HCT116 (cell line): Measurements from ENCODE around the gene PVR. TPM values are rescaled to one million over a fixed set of nuclear protein-coding genes. Genes with fewer than 3 reads are reported as not detected.

ENCODE experiments used
- ATAC-seq: fragments of 200-7000 bp; cut with Tn5 transposase; 2 replicates; pipeline ENCODE4 v1.9.1; 2020; ENCODE audit warnings: mild to moderate bottlenecking, moderate library complexity
- BruUV-seq: library from RNA; stranded (reverse); fragments of 400-500 nt; replicated peaks from 2 replicates; lab custom pipeline; 2021; lab: Mats Ljungman, UMichigan
- CTCF ChIA-PET: fragments of 300-600 bp; sonication (Branson Sonifier 250); formaldehyde crosslinking; loops from one replicate; lab custom pipeline; 2021; ENCODE audit warnings: antibody characterized with exemption; lab: Charles Lee
- POLR2A ChIA-PET: fragments of 300-600, 350-600 bp; sonication (Branson Sonifier 250); formaldehyde crosslinking; loops from one replicate; lab custom pipeline; 2021; ENCODE audit warnings: antibody characterized with exemption; lab: Charles Lee
- RAD21 ChIA-PET, 2 experiments: fragments of 300-600 bp; sonication (Branson Sonifier 250); formaldehyde crosslinking; loops; one replicate each; lab custom pipeline; 2023; ENCODE audit warnings: low total read pairs in 2 of 2; ENCODE audit not compliant: uncharacterized antibody in 2 of 2, unreplicated experiment in 2 of 2, low non-redundant PET in 1 of 2; lab: Charles Lee
- DNase-seq: peaks from one replicate; pipeline ENCODE4 v3.0.0-alpha.2; 2010; ENCODE audit warnings: low read depth, low spot score
- H2AFZ ChIP-seq: fragments of 200-600 bp; shearing (Covaris generic), sonication (generic); 2 replicates; pipeline ENCODE4 v1.6.1; 2017; ENCODE audit warnings: low read depth, mixed run types, mixed read lengths, antibody characterized with exemption, low read length; ENCODE audit not compliant: poor library complexity, severe bottlenecking
- H3K27ac ChIP-seq: 2 replicates; pipeline ENCODE4 v1.5.1; 2012; ENCODE audit warnings: low read depth, low read length
- H3K27me3 ChIP-seq: fragments of 200-600 bp; sonication (generic); 2 replicates; pipeline ENCODE4 v1.6.1; 2016; ENCODE audit warnings: mixed run types, low read length, mixed read lengths; ENCODE audit not compliant: insufficient read depth
- H3K36me3 ChIP-seq, 2 experiments: fragments of 200-500 bp in 1 of 2; fragments of 200-600 bp in 1 of 2; sonication (Bioruptor generic) in 1 of 2; sonication (generic) in 1 of 2; 2 replicates each; pipeline versions ENCODE4 v1.5.1 to v1.6.1; 2014 to 2016; ENCODE audit warnings: low read length in 2 of 2, inconsistent platforms in 1 of 2, mixed read lengths in 1 of 2, mixed run types in 1 of 2; ENCODE audit not compliant: insufficient read depth in 2 of 2, control insufficient read depth in 1 of 2
- H3K4me1 ChIP-seq, 2 experiments: fragments of 200-600 bp in 1 of 2; sonication (generic) in 1 of 2; 2 replicates each; pipeline versions ENCODE4 v1.5.1 to v1.6.1; 2012 to 2017; ENCODE audit warnings: low read length in 2 of 2, inconsistent platforms in 1 of 2, mild to moderate bottlenecking in 1 of 2, mixed read lengths in 1 of 2, mixed run types in 1 of 2, moderate library complexity in 1 of 2; ENCODE audit not compliant: insufficient read depth in 2 of 2, control insufficient read depth in 1 of 2
- H3K4me2 ChIP-seq: fragments of 200-600 bp; sonication (generic); 2 replicates; pipeline ENCODE4 v1.6.1; 2017; ENCODE audit warnings: mixed run types, low read length, mixed read lengths
- H3K4me3 ChIP-seq, 2 experiments: fragments of 200-600 bp in 1 of 2; sonication (generic) in 1 of 2; replicated peaks in 1 of 2; 2 replicates each; pipeline ENCODE4 v1.5.1; 2011 to 2016; ENCODE audit warnings: low read length in 2 of 2, control low read depth in 1 of 2, low read depth in 1 of 2, mild to moderate bottlenecking in 1 of 2, mixed read lengths in 1 of 2, mixed run types in 1 of 2
- H3K79me2 ChIP-seq: fragments of 200-600 bp; sonication (generic); 2 replicates; pipeline ENCODE4 v1.6.1; 2017; ENCODE audit warnings: mild to moderate bottlenecking, mixed run types, low read length, moderate library complexity, mixed read lengths; ENCODE audit not compliant: insufficient read depth
- H3K9ac ChIP-seq: fragments of 200-600 bp; sonication (generic); 2 replicates; pipeline ENCODE4 v1.6.1; 2016; ENCODE audit warnings: low read length, mixed read lengths
- H3K9me2 ChIP-seq: fragments of 200-600 bp; sonication (generic), shearing (Covaris generic); 2 replicates; pipeline ENCODE4 v1.6.1; 2017; ENCODE audit warnings: mixed run types, mild to moderate bottlenecking, moderate library complexity; ENCODE audit not compliant: insufficient read depth
- H3K9me3 ChIP-seq, 2 experiments: fragments of 200-500 bp in 1 of 2; fragments of 200-600 bp in 1 of 2; sonication (Bioruptor generic) in 1 of 2; sonication (generic) in 1 of 2; 2 replicates each; pipeline ENCODE4 v1.6.1; 2014 to 2017; ENCODE audit warnings: low read length in 2 of 2, mixed read lengths in 2 of 2, inconsistent platforms in 1 of 2, low read depth in 1 of 2, mild to moderate bottlenecking in 1 of 2, mixed run types in 1 of 2, moderate library complexity in 1 of 2; ENCODE audit not compliant: control insufficient read depth in 1 of 2, insufficient read depth in 1 of 2
- H4K20me1 ChIP-seq: fragments of 200-600 bp; sonication (generic), shearing (Covaris generic); 2 replicates; pipeline ENCODE4 v1.6.1; 2017; ENCODE audit warnings: mixed run types, mild to moderate bottlenecking, moderate library complexity; ENCODE audit not compliant: insufficient read depth
- CBX3 ChIP-seq: IDR thresholded peaks from 2 replicates; pipeline ENCODE4 v1.6.1; 2012; ENCODE audit warnings: low read depth
- ELF1 ChIP-seq: IDR thresholded peaks from 2 replicates; pipeline ENCODE4 v1.6.1; 2012; ENCODE audit warnings: low read depth, borderline replicate concordance
- EZH2 ChIP-seq: fragments of 200-600 bp; sonication (generic); IDR thresholded peaks from 2 replicates; pipeline ENCODE4 v1.6.1; 2017; ENCODE audit warnings: antibody characterized with exemption, mixed run types
- FOSL1 ChIP-seq: IDR thresholded peaks from 2 replicates; pipeline ENCODE4 v1.6.1; 2012; ENCODE audit warnings: low read depth
- JUND ChIP-seq: IDR thresholded peaks from 2 replicates; pipeline ENCODE4 v1.6.1; 2012
- POLR2A ChIP-seq: IDR thresholded peaks from 2 replicates; pipeline ENCODE4 v1.7.0; 2011; ENCODE audit warnings: borderline replicate concordance; ENCODE audit not compliant: insufficient read depth, insufficient read length; ENCODE audit errors: extremely low read depth
- POLR2AphosphoS5 ChIP-seq: IDR thresholded peaks from 2 replicates; pipeline ENCODE4 v1.6.1; 2011; ENCODE audit warnings: mild to moderate bottlenecking, low read depth, low read length, moderate library complexity
- SIN3A ChIP-seq: IDR thresholded peaks from 2 replicates; pipeline ENCODE4 v1.6.1; 2012; ENCODE audit warnings: low read depth
- SP1 ChIP-seq: IDR thresholded peaks from 2 replicates; pipeline ENCODE4 v1.6.1; 2012; ENCODE audit warnings: low read depth
- SRF ChIP-seq: IDR thresholded peaks from 2 replicates; pipeline ENCODE4 v1.6.1; 2012; ENCODE audit warnings: low read depth
- ZNF274 ChIP-seq: fragments of 200-500 bp; sonication (Bioruptor generic); IDR thresholded peaks from 2 replicates; pipeline ENCODE4 v1.6.1; 2014; ENCODE audit warnings: mild to moderate bottlenecking, low read depth, low read length, inconsistent platforms
- intact Hi-C: fragments of 100-400 bp; cut with micrococcal nuclease; formaldehyde crosslinking; loops from 2 replicates; pipeline ENCODE4 v1.10.0; 2022
- total RNA-seq: library from RNA; stranded (reverse); gene quantifications from one replicate; pipeline ENCODE4 v1.2.1, GENCODE V29; 2021; ENCODE audit not compliant: unreplicated experiment
- TF ChIP-seq, protein P1 (sequence below): IDR thresholded peaks from 2 replicates; pipeline ENCODE4 v1.6.1; 2012
- TF ChIP-seq, protein P2 (sequence below): IDR thresholded peaks from 2 replicates; pipeline ENCODE4 v1.6.1; 2011; ENCODE audit warnings: mild to moderate bottlenecking, low read length, moderate library complexity; ENCODE audit not compliant: insufficient replicate concordance; ENCODE audit errors: extremely low read depth
- TF ChIP-seq, protein P3 (sequence below): IDR thresholded peaks from 2 replicates; pipeline ENCODE4 v1.6.1; 2012; ENCODE audit warnings: low read depth

The PVR gene
- total RNA-seq, 1 experiment from 2014 or later: 62.0 TPM

DNA sequence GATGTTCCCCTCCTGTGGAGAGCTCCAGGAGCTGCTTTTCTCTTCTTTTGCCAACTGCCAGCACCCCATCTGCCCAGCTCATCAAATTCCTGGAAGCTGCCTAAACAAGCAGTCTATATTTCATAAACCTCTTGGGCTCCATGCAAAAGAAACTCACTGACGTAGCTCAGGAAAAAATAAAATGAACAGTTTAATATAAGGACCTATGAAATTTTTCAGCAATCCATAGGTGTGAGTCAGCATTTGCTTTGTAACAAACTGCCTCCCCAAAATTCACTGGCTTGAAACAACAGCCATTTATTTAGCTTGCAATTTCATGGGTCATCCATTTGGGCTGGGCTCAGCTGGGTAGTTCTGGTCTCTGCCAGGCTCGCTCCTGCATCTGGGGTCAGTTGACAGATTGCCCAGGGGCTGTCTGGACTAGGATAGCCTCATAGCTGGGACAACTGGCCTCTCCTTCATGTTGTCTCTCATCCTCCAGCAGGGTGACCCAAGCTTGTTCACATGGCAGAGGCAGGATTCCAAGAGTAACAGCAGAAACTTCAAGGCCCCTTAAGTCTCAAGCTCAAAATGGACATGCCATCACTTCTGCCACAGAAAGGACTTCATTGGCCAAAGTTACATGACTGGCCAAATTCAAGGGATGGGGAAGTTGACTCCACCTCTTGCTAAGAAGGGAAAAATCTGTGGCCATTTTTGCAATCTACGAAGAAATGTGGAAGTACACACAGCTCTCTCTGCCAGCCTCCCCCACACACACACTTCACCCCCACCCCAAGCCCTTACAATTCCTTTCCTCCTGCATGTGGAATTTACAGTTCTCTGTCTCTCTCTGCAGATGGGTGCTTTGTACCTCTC, 7.9 kb upstream of the PVR start:
- no peak for DNase-seq
- Histone ChIP-seq H3K27ac (no peak overlapping the region), H4K20me1 (no peaks in the 10 kb centered on the region), H3K27me3 (no peaks in the 10 kb centered on the region), H3K79me2 (no peaks in the 10 kb centered on the region), H3K9me2 (no peaks in the 10 kb centered on the region), H3K4me2 (no peak overlapping the region), H2AFZ (no peak overlapping the region), H3K4me1 (peaks cover 0 to 23% of the 10 kb centered on the region in 2 experiments; a peak in 3 of 4 replicates), H3K9ac (no peak overlapping the region), H3K9me3 (no peaks in the 10 kb centered on the region), H3K36me3 (0 out of 4 replicates have a peak, but pooled peaks cover 0 to 4% of the 10 kb centered on the region in 2 experiments), H3K4me3 (no peak overlapping the region)
- no peak for ATAC-seq
- BruUV-seq: no TSS peak
- TF ChIP-seq ZNF274 (no peak), EZH2 (no peak), CBX3 (no peak), SIN3A (no peak), POLR2AphosphoS5 (no peak), POLR2A (no peak), FOSL1 (no peak), ELF1 (no peak), SRF (no peak), JUND (no peak), SP1 (no peak)
- TF ChIP-seq, protein P1, sequence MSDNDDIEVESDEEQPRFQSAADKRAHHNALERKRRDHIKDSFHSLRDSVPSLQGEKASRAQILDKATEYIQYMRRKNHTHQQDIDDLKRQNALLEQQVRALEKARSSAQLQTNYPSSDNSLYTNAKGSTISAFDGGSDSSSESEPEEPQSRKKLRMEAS: no peak
- TF ChIP-seq, protein P2, sequence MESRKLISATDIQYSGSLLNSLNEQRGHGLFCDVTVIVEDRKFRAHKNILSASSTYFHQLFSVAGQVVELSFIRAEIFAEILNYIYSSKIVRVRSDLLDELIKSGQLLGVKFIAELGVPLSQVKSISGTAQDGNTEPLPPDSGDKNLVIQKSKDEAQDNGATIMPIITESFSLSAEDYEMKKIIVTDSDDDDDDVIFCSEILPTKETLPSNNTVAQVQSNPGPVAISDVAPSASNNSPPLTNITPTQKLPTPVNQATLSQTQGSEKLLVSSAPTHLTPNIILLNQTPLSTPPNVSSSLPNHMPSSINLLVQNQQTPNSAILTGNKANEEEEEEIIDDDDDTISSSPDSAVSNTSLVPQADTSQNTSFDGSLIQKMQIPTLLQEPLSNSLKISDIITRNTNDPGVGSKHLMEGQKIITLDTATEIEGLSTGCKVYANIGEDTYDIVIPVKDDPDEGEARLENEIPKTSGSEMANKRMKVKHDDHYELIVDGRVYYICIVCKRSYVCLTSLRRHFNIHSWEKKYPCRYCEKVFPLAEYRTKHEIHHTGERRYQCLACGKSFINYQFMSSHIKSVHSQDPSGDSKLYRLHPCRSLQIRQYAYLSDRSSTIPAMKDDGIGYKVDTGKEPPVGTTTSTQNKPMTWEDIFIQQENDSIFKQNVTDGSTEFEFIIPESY: no peak
- TF ChIP-seq, protein P3, sequence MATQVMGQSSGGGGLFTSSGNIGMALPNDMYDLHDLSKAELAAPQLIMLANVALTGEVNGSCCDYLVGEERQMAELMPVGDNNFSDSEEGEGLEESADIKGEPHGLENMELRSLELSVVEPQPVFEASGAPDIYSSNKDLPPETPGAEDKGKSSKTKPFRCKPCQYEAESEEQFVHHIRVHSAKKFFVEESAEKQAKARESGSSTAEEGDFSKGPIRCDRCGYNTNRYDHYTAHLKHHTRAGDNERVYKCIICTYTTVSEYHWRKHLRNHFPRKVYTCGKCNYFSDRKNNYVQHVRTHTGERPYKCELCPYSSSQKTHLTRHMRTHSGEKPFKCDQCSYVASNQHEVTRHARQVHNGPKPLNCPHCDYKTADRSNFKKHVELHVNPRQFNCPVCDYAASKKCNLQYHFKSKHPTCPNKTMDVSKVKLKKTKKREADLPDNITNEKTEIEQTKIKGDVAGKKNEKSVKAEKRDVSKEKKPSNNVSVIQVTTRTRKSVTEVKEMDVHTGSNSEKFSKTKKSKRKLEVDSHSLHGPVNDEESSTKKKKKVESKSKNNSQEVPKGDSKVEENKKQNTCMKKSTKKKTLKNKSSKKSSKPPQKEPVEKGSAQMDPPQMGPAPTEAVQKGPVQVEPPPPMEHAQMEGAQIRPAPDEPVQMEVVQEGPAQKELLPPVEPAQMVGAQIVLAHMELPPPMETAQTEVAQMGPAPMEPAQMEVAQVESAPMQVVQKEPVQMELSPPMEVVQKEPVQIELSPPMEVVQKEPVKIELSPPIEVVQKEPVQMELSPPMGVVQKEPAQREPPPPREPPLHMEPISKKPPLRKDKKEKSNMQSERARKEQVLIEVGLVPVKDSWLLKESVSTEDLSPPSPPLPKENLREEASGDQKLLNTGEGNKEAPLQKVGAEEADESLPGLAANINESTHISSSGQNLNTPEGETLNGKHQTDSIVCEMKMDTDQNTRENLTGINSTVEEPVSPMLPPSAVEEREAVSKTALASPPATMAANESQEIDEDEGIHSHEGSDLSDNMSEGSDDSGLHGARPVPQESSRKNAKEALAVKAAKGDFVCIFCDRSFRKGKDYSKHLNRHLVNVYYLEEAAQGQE: no peak
- RAD21 ChIA-PET: no interaction called here
- CTCF ChIA-PET: interaction anchor here (0.5 to 1.6 kb wide), 3 partner anchors 53 to 210 kb away, joined by 3 to 4 read pairs (median 3); partner anchors contain the start of gene NECTIN2
- POLR2A ChIA-PET: interaction anchor here (1.0 to 1.3 kb wide), 2 partner anchors 9 to 17 kb away, joined by 3 to 5 read pairs; no protein-coding TSS in a partner anchor
- intact Hi-C loops: no loop called here
